B cell (primary cell): ENCODE data around the gene MX1. TPM values are rescaled to one million over a fixed set of nuclear protein-coding genes. Genes with fewer than 3 reads are reported as not detected.

ENCODE experiments used
- ATAC-seq: fragments of 200-7000 bp; cut with Tn5 transposase; one replicate; pipeline ENCODE4 v1.10.0; 2021; ENCODE audit warnings: low read depth, mild to moderate bottlenecking, moderate number of reproducible peaks, moderate library complexity
- CTCF ChIA-PET: fragments of 350-600 bp; sonication (Branson Sonifier 250); formaldehyde crosslinking; loops from one replicate; lab custom pipeline; 2021; ENCODE audit warnings: antibody characterized with exemption, inconsistent platforms; lab: Charles Lee
- POLR2A ChIA-PET: fragments of 350-600 bp; sonication (Branson Sonifier 250); formaldehyde crosslinking; loops from one replicate; lab custom pipeline; 2021; ENCODE audit warnings: antibody characterized with exemption; lab: Charles Lee
- DNase-seq: peaks from one replicate; pipeline ENCODE4 v3.0.0; 2013
- H2AFZ ChIP-seq: 2 replicates; pipeline ENCODE4 v1.6.1; 2012; ENCODE audit warnings: mild to moderate bottlenecking, low read depth, low read length; ENCODE audit not compliant: insufficient read depth, poor library complexity, severe bottlenecking
- H3K27ac ChIP-seq, 2 donors: 1 replicate in 1 of 2; 2 replicates in 1 of 2; pipeline ENCODE4 v1.5.1; 2012 to 2013; ENCODE audit warnings: low read length in 2 of 2, mild to moderate bottlenecking in 2 of 2, moderate library complexity in 1 of 2
- H3K27me3 ChIP-seq, 4 experiments: fragments of 200-600 bp in 1 of 4; sonication (generic) in 1 of 4; replicated peaks in 1 of 4; 1 replicate in 2 of 4; 2 replicates in 2 of 4; pipeline versions ENCODE4 v1.6.1 to v1.7.0; 2013 to 2016; ENCODE audit warnings: low read length in 3 of 4, mild to moderate bottlenecking in 2 of 4, mixed read lengths in 1 of 4, moderate library complexity in 1 of 4; ENCODE audit not compliant: insufficient read depth in 4 of 4, control insufficient read depth in 3 of 4; ENCODE audit errors: control extremely low read depth in 1 of 4
- H3K36me3 ChIP-seq, 2 experiments: replicated peaks in 1 of 2; 1 replicate in 1 of 2; 2 replicates in 1 of 2; pipeline versions ENCODE4 v1.6.1 to v1.7.1; 2013; ENCODE audit warnings: low read length in 1 of 2; ENCODE audit not compliant: insufficient read depth in 2 of 2, control insufficient read depth in 1 of 2; ENCODE audit errors: control extremely low read depth in 1 of 2, extremely low read depth in 1 of 2
- H3K4me1 ChIP-seq, 2 donors: fragments of 200-600 bp in 1 of 2; sonication (generic) in 1 of 2; 1 replicate in 1 of 2; 2 replicates in 1 of 2; pipeline versions ENCODE4 v1.5.1 to v1.6.1; 2013 to 2017; ENCODE audit warnings: low read length in 2 of 2; ENCODE audit not compliant: control insufficient read depth in 2 of 2, insufficient read depth in 2 of 2
- H3K4me2 ChIP-seq: replicated peaks from 2 replicates; pipeline ENCODE3; 2012; ENCODE audit warnings: mild to moderate bottlenecking, low read depth, low read length; ENCODE audit not compliant: poor library complexity, severe bottlenecking
- H3K4me3 ChIP-seq, 5 experiments: fragments of 200-600 bp in 1 of 5; sonication (generic) in 1 of 5; 1 replicate in 3 of 5; 2 replicates in 2 of 5; pipeline versions ENCODE4 v1.5.1 to v1.7.0; 2011 to 2016; ENCODE audit warnings: low read length in 4 of 5, mild to moderate bottlenecking in 4 of 5, low read depth in 2 of 5, control low read depth in 1 of 5, moderate library complexity in 1 of 5; ENCODE audit not compliant: insufficient read depth in 1 of 5; ENCODE audit errors: control extremely low read depth in 1 of 5, extremely low read depth in 1 of 5
- H3K79me2 ChIP-seq: fragments of 200-600 bp; sonication (generic); one replicate; pipeline ENCODE4 v1.6.0; 2016; ENCODE audit warnings: low read length; ENCODE audit not compliant: control insufficient read depth, insufficient read depth
- H3K9ac ChIP-seq: fragments of 200-600 bp; sonication (generic); 2 replicates; pipeline ENCODE4 v1.6.1; 2017; ENCODE audit warnings: mild to moderate bottlenecking, low read length, moderate library complexity
- H3K9me3 ChIP-seq, 3 donors: one replicate each; pipeline versions ENCODE4 v1.6.1 to v1.7.1; 2013; ENCODE audit warnings: low read length in 2 of 3; ENCODE audit not compliant: control insufficient read depth in 2 of 3, insufficient read depth in 1 of 3; ENCODE audit errors: control extremely low read depth in 1 of 3
- H4K20me1 ChIP-seq: 2 replicates; pipeline ENCODE4 v1.6.0; 2012; ENCODE audit warnings: mild to moderate bottlenecking, low read length; ENCODE audit not compliant: insufficient read depth, control insufficient read depth, poor library complexity, severe bottlenecking
- H3K27ac Mint-ChIP-seq: one replicate; pipeline ENCODE4 v1.8.0; 2021; ENCODE audit warnings: mixed read lengths
- H3K27me3 Mint-ChIP-seq: one replicate; pipeline ENCODE4 v1.8.0; 2021; ENCODE audit warnings: mixed read lengths
- H3K4me1 Mint-ChIP-seq: one replicate; pipeline ENCODE4 v1.8.0; 2021; ENCODE audit warnings: mixed read lengths
- H3K4me3 Mint-ChIP-seq: one replicate; pipeline ENCODE4 v1.8.0; 2021; ENCODE audit warnings: mixed read lengths
- H3K9me3 Mint-ChIP-seq: one replicate; pipeline ENCODE4 v1.8.0; 2022; ENCODE audit warnings: mixed read lengths; ENCODE audit not compliant: insufficient read depth
- CTCF ChIP-seq: fragments of 200-600 bp; IDR thresholded peaks from one replicate; pipeline ENCODE4 v1.8.0; 2022; ENCODE audit warnings: antibody characterized with exemption, mild to moderate bottlenecking
- EZH2 ChIP-seq: IDR thresholded peaks from 2 replicates; pipeline ENCODE4 v1.6.1; 2012; ENCODE audit warnings: borderline replicate concordance, low read depth, mild to moderate bottlenecking, moderate library complexity, low read length; ENCODE audit not compliant: insufficient read depth, poor library complexity, severe bottlenecking
- WGBS: methylation state at CpG from one replicate; pipeline ENCODE4 v1.1.5; 2013; ENCODE audit warnings: missing lambda C conversion rate; ENCODE audit not compliant: insufficient coverage; 5-methylcytosine and 5-hydroxymethylcytosine counted together
- intact Hi-C: fragments of 100-400 bp; cut with micrococcal nuclease; formaldehyde crosslinking; loops from one replicate; pipeline ENCODE4 v1.10.0; 2022
- polyA plus RNA-seq: library from polyadenylated mRNA; depleted of rRNA; stranded (reverse); fragments of >200 nt; gene quantifications from 2 replicates; pipeline ENCODE4 v1.2.3, GENCODE V29; 2012
- total RNA-seq, 2 donors: library from RNA; stranded (reverse); fragments of 120-200 nt in 1 of 2; gene quantifications; 1 replicate in 1 of 2; 2 replicates in 1 of 2; pipeline versions ENCODE4 v1.2.3 to v1.2.4, GENCODE V29; 2013 to 2022

MX1 gene
- total and polyA plus RNA-seq, 2 donors (not counting 1 experiment from before 2014, with no cell fraction given) = 57.6 to 62.9 TPM

DNA sequence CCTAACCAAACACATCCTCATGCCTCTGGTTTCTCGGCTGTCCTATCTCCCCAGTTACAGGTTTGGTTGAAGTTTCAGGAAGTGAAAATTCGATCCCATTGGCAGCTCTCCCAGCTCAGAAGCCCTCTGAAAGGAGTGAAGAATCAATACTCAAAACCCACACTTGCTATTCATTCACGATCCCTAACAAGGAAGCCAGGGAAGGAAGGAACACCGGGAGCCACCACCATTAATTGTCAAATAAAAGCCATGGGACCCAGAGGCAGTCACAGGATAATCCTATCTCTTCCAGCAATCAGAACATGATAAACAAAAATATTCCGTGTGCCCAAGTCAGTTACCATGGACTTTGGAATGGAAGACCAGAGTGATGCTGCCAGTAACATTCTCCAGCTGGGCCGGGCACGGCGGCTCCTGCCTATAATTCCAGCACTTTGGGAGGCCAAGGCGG lies 74.9 kb downstream of the MX1 start:
- intact Hi-C loops = no loop called here
- ATAC-seq = no peak

GRCh38 chr21:41501919-41502318 lies 75.9 kb downstream of the MX1 start:
- Histone ChIP-seq H3K4me1 (no peaks in the 10 kb centered on the region), H3K4me2 (no peak overlapping the region), H3K9me3 (no peaks in the 10 kb centered on the region), H3K9ac (no peak overlapping the region), H4K20me1 (no peaks in the 10 kb centered on the region), H3K27me3 (peaks cover 0 to 19% (median 4%) of the 10 kb centered on the region in 4 experiments), H3K27ac (no peak overlapping the region), H3K4me3 (no peak overlapping the region), H3K79me2 (no peaks in the 10 kb centered on the region), H3K36me3 (no peaks in the 10 kb centered on the region), H2AFZ (no peak overlapping the region)
- ChIA-PET CTCF (no interaction called here), POLR2A (no interaction called here)
- Mint-ChIP-seq H3K9me3 (no peaks in the 10 kb centered on the region), H3K4me3 (no peak overlapping the region), H3K27me3 (peaks cover 37% of the 10 kb centered on the region), H3K4me1 (no peaks in the 10 kb centered on the region), H3K27ac (no peak overlapping the region)
- intact Hi-C loops = no loop called here
- 97% methylated on average over 7 of the region's 7 CpGs for WGBS
- DNase-seq = no peak
- no peak for ATAC-seq
- TF ChIP-seq CTCF (no peak), EZH2 (no peak)

More for the DNA sequence above, 74.9 kb downstream of the MX1 start:
- WGBS = 59% methylated on average over 3 of the region's 9 CpGs
- no peak overlapping the region for H3K27ac ChIP-seq
- H3K9ac ChIP-seq = no peak overlapping the region
- Mint-ChIP-seq H3K27ac (no peak overlapping the region), H3K4me3 (no peak overlapping the region), H3K4me1 (no peaks in the 10 kb centered on the region), H3K9me3 (no peaks in the 10 kb centered on the region), H3K27me3 (peaks cover 31% of the 10 kb centered on the region)
- no peak overlapping the region for H2AFZ ChIP-seq
- H3K4me3 ChIP-seq = no peak overlapping the region
- ChIA-PET CTCF (no interaction called here), POLR2A (no interaction called here)
- no peaks in the 10 kb centered on the region for H3K9me3 ChIP-seq
- no peaks in the 10 kb centered on the region for H3K36me3 ChIP-seq
- no peaks in the 10 kb centered on the region for H3K4me1 ChIP-seq
- no peak for DNase-seq
- no peaks in the 10 kb centered on the region for H3K79me2 ChIP-seq
- no peak overlapping the region for H3K4me2 ChIP-seq
- no peak for TF ChIP-seq EZH2
- TF ChIP-seq CTCF = no peak
- no peaks in the 10 kb centered on the region for H4K20me1 ChIP-seq
- peaks cover 0 to 9% (median 2%) of the 10 kb centered on the region in 4 experiments for H3K27me3 ChIP-seq
